Mammary epithelial cell (primary cell): ENCODE results near the gene ARHGEF40.

Experiments
- EZH2 ChIP-seq: IDR thresholded peaks from 2 replicates; pipeline ENCODE4 v1.6.1; 2012; ENCODE audit warnings: low read length, inconsistent platforms, borderline replicate concordance
- TF ChIP-seq, protein P1 (sequence below), 2 donors: IDR thresholded peaks in 1 of 2; conservative IDR thresholded peaks in 1 of 2; 2 replicates each; pipeline ENCODE4 v1.5.1; 2011 to 2012; ENCODE audit warnings: inconsistent platforms in 2 of 2, low read length in 2 of 2, mild to moderate bottlenecking in 2 of 2, control low read depth in 1 of 2, low read depth in 1 of 2; ENCODE audit not compliant: insufficient read depth in 1 of 2; ENCODE audit errors: extremely low read depth in 1 of 2

GRCh38 chr14:21101802-21102413, 31.8 kb downstream of the ARHGEF40 start:
- TF ChIP-seq, protein P1, sequence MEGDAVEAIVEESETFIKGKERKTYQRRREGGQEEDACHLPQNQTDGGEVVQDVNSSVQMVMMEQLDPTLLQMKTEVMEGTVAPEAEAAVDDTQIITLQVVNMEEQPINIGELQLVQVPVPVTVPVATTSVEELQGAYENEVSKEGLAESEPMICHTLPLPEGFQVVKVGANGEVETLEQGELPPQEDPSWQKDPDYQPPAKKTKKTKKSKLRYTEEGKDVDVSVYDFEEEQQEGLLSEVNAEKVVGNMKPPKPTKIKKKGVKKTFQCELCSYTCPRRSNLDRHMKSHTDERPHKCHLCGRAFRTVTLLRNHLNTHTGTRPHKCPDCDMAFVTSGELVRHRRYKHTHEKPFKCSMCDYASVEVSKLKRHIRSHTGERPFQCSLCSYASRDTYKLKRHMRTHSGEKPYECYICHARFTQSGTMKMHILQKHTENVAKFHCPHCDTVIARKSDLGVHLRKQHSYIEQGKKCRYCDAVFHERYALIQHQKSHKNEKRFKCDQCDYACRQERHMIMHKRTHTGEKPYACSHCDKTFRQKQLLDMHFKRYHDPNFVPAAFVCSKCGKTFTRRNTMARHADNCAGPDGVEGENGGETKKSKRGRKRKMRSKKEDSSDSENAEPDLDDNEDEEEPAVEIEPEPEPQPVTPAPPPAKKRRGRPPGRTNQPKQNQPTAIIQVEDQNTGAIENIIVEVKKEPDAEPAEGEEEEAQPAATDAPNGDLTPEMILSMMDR (conservative IDR thresholded peaks at IDR 0.05 in 1 of 2, IDR thresholded peaks at IDR 0.05 in 1 of 2; ENCODE audit: extremely low read depth in 1 of 2, insufficient read depth in 1 of 2, low read depth in 1 of 2, low read length in 2 of 2) = no peak
- no peak for TF ChIP-seq EZH2
